ENCODE measurements around the gene CAPZB.

Gene CAPZB

GRCh38 chr1:19468397-19468956, 16.9 kb downstream of the CAPZB start:
- no peak for TF ChIP-seq CTCF (IDR thresholded peaks at IDR 0.05)

GRCh38 chr1:19467199-19468187, 17.8 kb downstream of the CAPZB start:
- no peak for TF ChIP-seq CTCF (IDR thresholded peaks at IDR 0.05)

GRCh38 chr1:19466112-19466561, 19.2 kb downstream of the CAPZB start:
- TF ChIP-seq CTCF (IDR thresholded peaks at IDR 0.05), result no peak

- TF ChIP-seq CTCF (IDR thresholded peaks at IDR 0.05), result no peak
Observed at GRCh38 chr1:19465650-19466049, 19.7 kb downstream of the CAPZB start.

- no peak for TF ChIP-seq CTCF (IDR thresholded peaks at IDR 0.05)
Observed at GRCh38 chr1:19465123-19465522, 20.2 kb downstream of the CAPZB start.

- TF ChIP-seq CTCF (IDR thresholded peaks at IDR 0.05), result no peak
Observed at GRCh38 chr1:19464696-19465095, 20.6 kb downstream of the CAPZB start.

- TF ChIP-seq CTCF (IDR thresholded peaks at IDR 0.05), result no peak
Observed at GRCh38 chr1:19463504-19463803, 21.9 kb downstream of the CAPZB start.
